ENCODE measurements around the gene GDF10.

GRCh38 chr10:47311932-47312662 lies 12.1 kb downstream of the GDF10 start:
- no peak for TF ChIP-seq ZNF136 (CRISPR knock-in tag; IDR thresholded peaks at IDR 0.05; ENCODE audit: low read depth)
- no peak for TF ChIP-seq EP300 (IDR thresholded peaks at IDR 0.05; ENCODE audit: low read depth in 2 of 2, low read length in 2 of 2)
- no peak for TF ChIP-seq EP300 (CRISPR knock-in tag; IDR thresholded peaks at IDR 0.05; ENCODE audit: borderline replicate concordance)
- TF ChIP-seq ARHGAP35 (CRISPR knock-in tag; IDR thresholded peaks at IDR 0.05; ENCODE audit: borderline replicate concordance), result no peak; the same call in 1 of the 2 replicates
- TF ChIP-seq ZNF766 (CRISPR knock-in tag; IDR thresholded peaks at IDR 0.05; ENCODE audit: borderline replicate concordance), result no peak
- TF ChIP-seq EZH2 (conservative IDR thresholded peaks at IDR 0.05; ENCODE audit: low read depth, low read length), result no peak

All from HepG2 (cell line).